Suppressor macrophage (primary cell): ENCODE results near the gene BTRC.
"Not testable (repeated sequence)": the region's sequence is repeated elsewhere in the genome, so short reads cannot be mapped to it uniquely, and the experiment has no call there.

Experiments used
- DNase-seq, 4 experiments: peaks; one replicate each; pipeline ENCODE4 v3.0.0-alpha.2; 2020 to 2022
- total RNA-seq, 17 experiments: gene quantifications; one replicate each; lab custom pipeline; 2026; ENCODE audit warnings: mixed read lengths in 6 of 17, inconsistent platforms in 3 of 17; lab: John Stamatoyannopoulos, UW

Gene BTRC
- 11.9 to 33.7 (median 25.4) reads per million in 17 experiments for total RNA-seq

- peak; percentile 98 to 100 (median 98) for DNase-seq
Observed at GRCh38 chr10:101353692-101354327, at the start of gene BTRC. BTRC (plus strand) TSS chr10:101354165; CDS start chr10:101354181, 16 bp downstream.

GRCh38 chr10:101304316-101304715, 49.6 kb upstream of the BTRC start:
- no peak for DNase-seq

- DNase-seq: no peak
Observed at GRCh38 chr10:101305320-101306241, 48.4 kb upstream of the BTRC start.

GRCh38 chr10:101308051-101308450, 45.9 kb upstream of the BTRC start:
- no peak for DNase-seq

- DNase-seq: no peak
Observed at GRCh38 chr10:101310529-101311184, 43.3 kb upstream of the BTRC start.

- DNase-seq: no peak
Observed at GRCh38 chr10:101311185-101312066, 42.5 kb upstream of the BTRC start.

- peak; percentile 33 to 70 (median 56) for DNase-seq
Observed at GRCh38 chr10:101319241-101319915, 34.6 kb upstream of the BTRC start.

DNA sequence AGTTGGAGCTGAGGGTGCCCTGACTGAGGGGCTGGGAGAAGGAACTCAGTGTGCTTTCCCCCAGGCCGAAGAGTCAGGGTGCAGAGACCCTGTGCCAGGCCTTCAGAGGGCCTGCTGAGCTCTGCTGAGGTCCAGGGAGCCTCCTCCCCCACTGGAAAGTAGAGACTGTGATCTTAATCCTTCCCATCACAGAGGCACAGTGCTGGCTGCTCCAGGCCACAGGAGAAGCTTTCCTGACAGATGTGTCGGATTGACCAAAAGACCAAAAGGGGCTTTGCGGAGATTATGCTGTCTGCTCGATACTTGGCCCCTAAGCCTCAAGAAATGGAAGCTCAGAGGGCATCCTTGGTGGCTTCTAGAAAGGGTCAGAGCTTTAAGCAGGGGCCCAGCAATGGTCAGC, 32.9 kb upstream of the BTRC start:
- DNase-seq: no peak

GRCh38 chr10:101322266-101323108, 31.5 kb upstream of the BTRC start:
- DNase-seq: no peak

DNA sequence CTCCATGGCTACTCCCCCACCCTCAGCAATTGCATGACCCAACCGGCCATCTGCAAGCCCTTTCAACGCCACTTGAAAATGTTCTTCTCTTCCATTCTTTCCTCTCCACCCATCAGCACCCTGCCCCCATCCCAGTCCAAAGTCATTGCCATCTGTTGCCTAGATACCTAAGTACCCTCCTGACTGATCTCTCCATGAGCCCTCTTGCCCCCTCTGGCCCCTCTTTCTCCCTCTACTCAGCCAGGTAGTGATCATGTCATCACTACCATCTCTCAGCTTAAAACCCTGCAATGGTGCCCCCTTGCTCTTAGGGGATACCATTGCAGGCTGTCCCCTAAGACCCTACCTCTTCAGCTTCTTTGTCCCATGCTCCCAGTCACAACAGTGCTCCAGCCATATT, 30.5 kb upstream of the BTRC start:
- no peak for DNase-seq

GRCh38 chr10:101327454-101327853, 26.5 kb upstream of the BTRC start:
- not testable (repeated sequence) for DNase-seq

DNA sequence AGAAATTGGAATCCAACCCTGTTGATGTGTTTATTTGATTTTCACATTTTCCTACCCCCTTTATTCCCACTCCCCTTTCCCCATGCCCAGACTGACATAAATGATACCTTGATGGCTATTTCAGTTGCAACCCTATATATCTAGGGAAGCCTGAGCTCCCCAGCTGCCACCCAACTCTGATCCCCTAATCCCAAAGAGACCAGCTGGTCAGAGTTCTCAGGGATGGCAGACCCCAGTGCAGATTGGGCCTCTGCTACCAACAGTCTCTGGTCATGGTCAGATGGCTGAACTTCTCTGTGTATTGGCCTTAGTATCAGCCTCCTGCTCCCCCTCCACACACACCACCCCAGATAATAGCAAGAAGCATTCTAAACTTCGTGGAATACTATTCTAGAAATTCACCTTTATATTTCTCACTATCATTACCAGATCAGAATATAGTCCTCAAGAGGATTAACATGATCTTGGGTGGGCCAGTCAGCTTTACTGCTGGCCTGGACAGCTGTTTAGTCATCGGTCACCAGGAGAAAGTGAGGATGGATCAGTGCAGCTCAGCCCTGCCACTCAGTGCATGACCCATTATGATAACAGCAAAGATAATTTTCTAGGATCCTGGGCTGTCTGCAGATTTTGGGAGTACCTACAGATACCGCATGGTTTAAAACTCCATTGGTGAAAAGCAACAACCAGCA, 24.5 kb upstream of the BTRC start:
- no peak for DNase-seq

GRCh38 chr10:101330231-101330630, 23.7 kb upstream of the BTRC start:
- DNase-seq: no peak

DNA sequence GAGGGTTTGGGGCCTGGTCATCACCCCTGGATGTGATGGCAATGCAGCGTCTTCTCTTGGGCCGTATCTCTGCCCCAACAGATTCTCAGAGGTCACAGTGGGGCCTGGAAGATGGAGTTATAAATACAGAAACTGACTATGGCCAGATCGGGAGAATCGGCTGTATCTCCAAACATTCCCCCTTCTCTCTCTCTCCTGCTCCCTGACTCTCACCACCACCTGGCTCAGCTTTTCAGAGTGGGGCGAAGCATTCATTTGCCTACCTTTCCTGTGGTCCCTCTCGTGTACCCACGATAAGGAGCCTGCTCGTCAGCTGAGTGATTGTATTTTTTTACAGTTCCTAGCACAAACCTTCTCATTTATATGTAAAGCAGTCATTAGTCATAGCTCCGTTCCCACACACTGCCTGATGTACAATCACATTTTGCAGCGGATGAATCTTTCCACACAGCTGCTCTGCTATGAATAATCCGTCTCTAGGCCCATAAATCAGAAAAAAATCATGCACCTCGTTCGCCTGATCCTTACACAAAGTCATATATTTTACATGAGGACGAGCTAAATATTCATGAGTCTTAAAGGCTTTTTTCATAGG, 23.2 kb upstream of the BTRC start:
- no peak for DNase-seq

GRCh38 chr10:101331956-101332355, 22.0 kb upstream of the BTRC start:
- no peak for DNase-seq

DNA sequence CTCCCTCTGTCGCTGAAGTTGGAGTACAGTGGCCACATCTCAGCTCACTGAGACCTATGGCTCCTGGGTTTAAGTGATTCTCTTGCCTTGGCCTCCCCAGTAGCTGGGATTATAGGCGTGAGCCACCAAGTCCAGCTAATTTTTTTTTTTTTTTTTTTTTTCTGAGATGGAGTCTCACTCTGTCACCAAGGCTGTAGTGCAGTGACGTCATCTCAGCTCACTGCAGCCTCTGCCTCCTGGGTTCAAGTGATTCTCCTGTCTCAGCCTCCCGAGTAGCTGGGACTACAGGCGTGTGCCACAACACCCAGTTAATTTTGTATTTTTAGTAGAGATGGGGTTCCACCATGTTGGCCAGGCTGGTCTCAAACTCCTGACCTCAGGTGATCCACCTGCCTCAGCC, 19.7 kb upstream of the BTRC start:
- not testable (repeated sequence) for DNase-seq

- no peak for DNase-seq
Observed at GRCh38 chr10:101336382-101336781, 17.6 kb upstream of the BTRC start.

- DNase-seq: no peak
Observed at GRCh38 chr10:101337836-101338235, 16.1 kb upstream of the BTRC start.

DNA sequence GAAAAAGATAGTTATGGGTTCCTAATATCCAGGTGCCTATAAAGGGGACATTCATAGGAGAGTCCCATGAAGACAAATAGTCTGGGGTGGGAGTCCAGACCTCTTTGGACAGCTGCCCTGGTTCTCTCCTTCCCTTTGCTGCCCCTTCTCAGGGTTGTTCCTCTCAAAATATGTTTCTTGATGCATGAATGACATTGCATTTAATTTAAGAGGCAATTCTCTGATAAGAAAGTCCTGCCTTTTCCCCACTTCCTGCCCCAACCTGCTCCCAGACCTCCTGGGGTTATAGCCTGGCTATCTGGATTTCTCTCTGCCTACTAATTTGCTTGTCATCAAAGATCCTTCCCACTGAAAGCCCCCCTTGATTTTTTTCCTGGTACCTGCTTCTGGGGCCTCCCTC, 12.5 kb upstream of the BTRC start:
- no peak for DNase-seq

- no peak for DNase-seq
Observed at GRCh38 chr10:101346177-101346576, 7.8 kb upstream of the BTRC start.
